Lower lobe of right lung (tissue), 2 donors: ENCODE data around the gene KCNA4. TPM values are rescaled to one million over a fixed set of nuclear protein-coding genes. Genes with fewer than 3 reads are reported as not detected.

Source experiments
- ATAC-seq, 2 donors: fragments of 200-7000 bp; cut with Tn5 transposase; one replicate each; pipeline ENCODE4 v1.9.1; 2020 to 2022; ENCODE audit warnings: mild to moderate bottlenecking in 2 of 2, moderate library complexity in 2 of 2
- DNase-seq: peaks from one replicate; pipeline ENCODE4 v3.0.0-alpha.2; 2020
- H3K27ac ChIP-seq: fragments of 200-600 bp; one replicate; pipeline ENCODE4 v1.8.0; 2022
- H3K27me3 ChIP-seq: fragments of 200-600 bp; one replicate; pipeline ENCODE4 v1.8.0; 2022; ENCODE audit warnings: low read depth
- H3K36me3 ChIP-seq: fragments of 200-600 bp; one replicate; pipeline ENCODE4 v1.8.0; 2022; ENCODE audit warnings: mild to moderate bottlenecking
- H3K4me1 ChIP-seq: fragments of 200-600 bp; one replicate; pipeline ENCODE4 v1.8.0; 2022
- H3K4me3 ChIP-seq: fragments of 200-600 bp; one replicate; pipeline ENCODE4 v1.8.0; 2022; ENCODE audit warnings: mild to moderate bottlenecking
- H3K9me3 ChIP-seq: fragments of 200-600 bp; one replicate; pipeline ENCODE4 v1.8.0; 2022
- intact Hi-C: fragments of 100-400 bp; cut with DNase I; formaldehyde crosslinking; loops from one replicate; pipeline ENCODE4 v1.11.0; 2022
- long read RNA-seq: library from polyadenylated mRNA; unstranded; transcript quantifications from one replicate; pipeline ENCODE4 v2.0.0, GENCODE V29; 2021
- total RNA-seq: library from RNA; stranded (reverse); fragmentation: NEBNext Ultra II Directional; extraction: Animal tissue kit (Norgen Biotek cat#: 25700); gene quantifications from one replicate; pipeline ENCODE4 v1.2.1, GENCODE V29; 2021
- TF ChIP-seq, protein P1 (sequence below): fragments of 200-600 bp; IDR thresholded peaks from one replicate; pipeline ENCODE4 v1.8.0; 2022; ENCODE audit warnings: antibody characterized with exemption, mild to moderate bottlenecking
- donor health status: DM: no; HTN: yes; CAD: no; lungs with severe emphysema.

The KCNA4 gene
- 0.32 TPM for total RNA-seq
- long read RNA-seq = 0 reads

GRCh38 chr11:30016588-30017363 lies at the start of gene KCNA4:
KCNA4 (minus strand) TSS chr11:30017030; CDS start chr11:30012678, 4,352 bp downstream.
- peak within 1 kb of the TSS; percentile 45 for H3K4me3 ChIP-seq

GRCh38 chr11:30062103-30062502 lies 45.3 kb upstream of the KCNA4 start:
- intact Hi-C loops = no loop called here
- H3K27me3 ChIP-seq = no peaks in the 10 kb centered on the region
- no peak overlapping the region for H3K4me3 ChIP-seq
- TF ChIP-seq, protein P1, sequence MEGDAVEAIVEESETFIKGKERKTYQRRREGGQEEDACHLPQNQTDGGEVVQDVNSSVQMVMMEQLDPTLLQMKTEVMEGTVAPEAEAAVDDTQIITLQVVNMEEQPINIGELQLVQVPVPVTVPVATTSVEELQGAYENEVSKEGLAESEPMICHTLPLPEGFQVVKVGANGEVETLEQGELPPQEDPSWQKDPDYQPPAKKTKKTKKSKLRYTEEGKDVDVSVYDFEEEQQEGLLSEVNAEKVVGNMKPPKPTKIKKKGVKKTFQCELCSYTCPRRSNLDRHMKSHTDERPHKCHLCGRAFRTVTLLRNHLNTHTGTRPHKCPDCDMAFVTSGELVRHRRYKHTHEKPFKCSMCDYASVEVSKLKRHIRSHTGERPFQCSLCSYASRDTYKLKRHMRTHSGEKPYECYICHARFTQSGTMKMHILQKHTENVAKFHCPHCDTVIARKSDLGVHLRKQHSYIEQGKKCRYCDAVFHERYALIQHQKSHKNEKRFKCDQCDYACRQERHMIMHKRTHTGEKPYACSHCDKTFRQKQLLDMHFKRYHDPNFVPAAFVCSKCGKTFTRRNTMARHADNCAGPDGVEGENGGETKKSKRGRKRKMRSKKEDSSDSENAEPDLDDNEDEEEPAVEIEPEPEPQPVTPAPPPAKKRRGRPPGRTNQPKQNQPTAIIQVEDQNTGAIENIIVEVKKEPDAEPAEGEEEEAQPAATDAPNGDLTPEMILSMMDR = no peak
- peaks cover 6% of the 10 kb centered on the region for H3K9me3 ChIP-seq
- no peak for DNase-seq
- H3K36me3 ChIP-seq = no peaks in the 10 kb centered on the region
- no peak overlapping the region for H3K27ac ChIP-seq
- no peak for ATAC-seq
- H3K4me1 ChIP-seq = no peaks in the 10 kb centered on the region

More at GRCh38 chr11:30016588-30017363, at the start of gene KCNA4:
- intact Hi-C loops = no loop called here
- H3K4me1 ChIP-seq = peaks cover 5% of the 10 kb centered on the region
- DNase-seq = peak; percentile 51
- peaks cover 27% of the 10 kb centered on the region for H3K27me3 ChIP-seq
- peak; percentile 87 to 93 for ATAC-seq
- no peaks in the 10 kb centered on the region for H3K36me3 ChIP-seq
- no peaks in the 10 kb centered on the region for H3K9me3 ChIP-seq
- no peak within 1 kb of the TSS for H3K27ac ChIP-seq
- TF ChIP-seq, protein P1 = peak; percentile 30

DNA sequence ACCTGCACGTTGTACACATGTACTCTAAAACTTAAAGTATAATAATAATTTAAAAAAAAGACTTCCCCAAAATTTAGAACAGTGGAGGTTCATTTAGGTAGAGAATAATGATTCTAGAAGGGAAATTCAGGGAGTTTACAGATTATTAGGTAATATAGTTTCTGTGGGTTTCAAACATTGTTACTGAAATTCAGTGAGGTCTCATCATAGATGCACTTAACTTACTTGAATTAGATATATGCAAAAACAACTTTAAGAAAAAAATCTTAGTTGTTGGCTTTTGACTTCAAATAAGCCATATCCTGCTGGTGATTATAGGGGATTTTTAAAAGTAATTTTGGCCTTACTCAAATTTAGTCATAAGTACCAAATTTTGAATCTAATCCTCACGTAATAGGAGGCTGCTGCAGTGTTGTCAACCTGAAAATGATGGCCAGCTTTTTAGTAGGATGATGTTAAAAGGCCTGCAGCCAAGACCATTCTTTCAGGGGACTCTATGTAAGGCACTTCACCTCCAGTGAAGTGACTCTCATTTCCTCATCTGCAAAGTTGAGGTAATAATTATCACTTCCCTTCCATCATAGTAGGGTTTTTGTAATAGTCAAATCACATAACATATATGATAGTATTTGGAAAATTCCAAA lies 42.5 kb upstream of the KCNA4 start:
- DNase-seq (no peak), ATAC-seq (no peak)
- Histone ChIP-seq H3K27ac (no peak overlapping the region), H3K27me3 (no peaks in the 10 kb centered on the region), H3K9me3 (peaks cover 6% of the 10 kb centered on the region), H3K4me1 (no peaks in the 10 kb centered on the region), H3K4me3 (no peak overlapping the region), H3K36me3 (no peaks in the 10 kb centered on the region)
- TF ChIP-seq, protein P1 = no peak
- intact Hi-C loops = no loop called here

- no peak overlapping the region for H3K4me3 ChIP-seq
- H3K9me3 ChIP-seq = no peaks in the 10 kb centered on the region
- H3K36me3 ChIP-seq = no peaks in the 10 kb centered on the region
- no peak overlapping the region for H3K27ac ChIP-seq
- DNase-seq (no peak), ATAC-seq (no peak)
- no peaks in the 10 kb centered on the region for H3K4me1 ChIP-seq
- TF ChIP-seq, protein P1 = no peak
- no peaks in the 10 kb centered on the region for H3K27me3 ChIP-seq
- intact Hi-C loops = no loop called here
Observed at GRCh38 chr11:30049214-30049613, 32.4 kb upstream of the KCNA4 start.

DNA sequence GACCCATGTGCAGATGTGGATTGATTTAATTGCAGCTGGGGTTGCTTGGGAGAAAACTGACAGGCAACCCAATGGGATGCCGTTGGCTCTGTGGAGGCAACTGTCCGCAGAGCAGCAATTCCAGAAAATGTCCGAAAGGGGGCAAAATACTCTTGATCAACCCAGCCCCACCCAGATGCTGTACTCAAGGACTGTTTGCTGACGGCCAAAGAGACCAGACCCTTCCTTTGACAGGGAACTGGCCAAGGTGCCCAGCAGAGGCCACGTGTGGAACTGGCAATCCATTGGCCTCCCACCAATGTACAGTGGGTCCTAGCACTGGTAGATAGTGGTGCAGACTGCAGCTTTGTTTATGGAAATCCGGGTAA lies 29.7 kb upstream of the KCNA4 start:
- TF ChIP-seq, protein P1 = no peak
- ATAC-seq (no peak), DNase-seq (no peak)
- Histone ChIP-seq H3K4me1 (no peaks in the 10 kb centered on the region), H3K4me3 (no peak overlapping the region), H3K9me3 (no peaks in the 10 kb centered on the region), H3K36me3 (no peaks in the 10 kb centered on the region), H3K27me3 (no peaks in the 10 kb centered on the region), H3K27ac (no peak overlapping the region)
- intact Hi-C loops = no loop called here
